ENCODE results near the gene THAP7. TPM values are rescaled to one million over a fixed set of nuclear protein-coding genes. Genes with fewer than 3 reads are reported as not detected.

The THAP7 gene
- total and polyA plus RNA-seq, 2 donors (not counting 3 experiments of a cell fraction or from before 2014, with no cell fraction given): 13.5 to 24.4 TPM

DNA sequence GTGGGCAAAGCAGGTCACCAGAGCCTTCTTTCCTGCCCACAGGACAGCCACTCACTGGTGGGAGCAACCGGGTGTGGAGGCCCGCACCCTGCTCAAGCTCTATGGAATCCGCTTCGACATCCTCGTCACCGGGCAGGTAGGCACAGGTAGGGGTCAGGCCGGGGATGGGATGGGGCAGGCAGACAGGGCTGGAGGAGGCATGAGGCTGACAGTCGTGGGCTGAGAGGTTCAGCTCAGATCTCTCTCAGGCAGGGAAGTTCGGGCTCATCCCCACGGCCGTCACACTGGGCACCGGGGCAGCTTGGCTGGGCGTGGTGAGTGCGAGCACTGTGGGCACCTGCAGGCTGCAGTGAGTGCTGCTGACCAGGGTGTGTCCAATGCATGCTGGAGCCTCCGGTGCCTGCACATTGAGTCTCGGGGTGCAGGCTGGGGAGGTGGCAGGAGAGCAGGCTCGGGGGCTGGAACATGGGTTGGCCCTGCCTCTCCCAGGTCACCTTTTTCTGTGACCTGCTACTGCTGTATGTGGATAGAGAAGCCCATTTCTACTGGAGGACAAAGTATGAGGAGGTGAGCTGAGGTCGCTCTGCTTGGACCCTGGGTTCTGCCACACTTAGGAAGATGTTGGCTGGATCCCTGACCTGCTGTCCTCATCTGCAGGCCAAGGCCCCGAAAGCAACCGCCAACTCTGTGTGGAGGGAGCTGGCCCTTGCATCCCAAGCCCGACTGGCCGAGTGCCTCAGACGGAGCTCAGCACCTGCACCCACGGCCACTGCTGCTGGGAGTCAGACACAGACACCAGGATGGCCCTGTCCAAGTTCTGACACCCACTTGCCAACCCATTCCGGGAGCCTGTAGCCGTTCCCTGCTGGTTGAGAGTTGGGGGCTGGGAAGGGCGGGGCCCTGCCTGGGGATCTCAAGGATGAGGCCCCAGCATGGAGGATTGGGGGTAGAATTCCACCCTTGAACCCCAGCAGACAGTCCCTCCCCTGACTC lies 24.1 kb upstream of the THAP7 start:
- H3K9me3 ChIP-seq (replicated peaks; ENCODE audit: control insufficient read depth, insufficient read depth, low read length): no peaks in the 10 kb centered on the region
- dilution Hi-C loops (cut with MboI; ENCODE audit: extremely low pct_ligation_motif_present, low sequenced_read_pairs): no loop called here
- CTCF ChIA-PET: no interaction called here

More for the DNA sequence above, 24.1 kb upstream of the THAP7 start:
- TF ChIP-seq JUN (IDR thresholded peaks at IDR 0.05; ENCODE audit: borderline replicate concordance, insufficient read depth, insufficient read length, low read depth): no peak
- TF ChIP-seq, protein P1, sequence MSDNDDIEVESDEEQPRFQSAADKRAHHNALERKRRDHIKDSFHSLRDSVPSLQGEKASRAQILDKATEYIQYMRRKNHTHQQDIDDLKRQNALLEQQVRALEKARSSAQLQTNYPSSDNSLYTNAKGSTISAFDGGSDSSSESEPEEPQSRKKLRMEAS (IDR thresholded peaks at IDR 0.05; ENCODE audit: insufficient read depth, insufficient read length): no peak
- TF ChIP-seq POLR2AphosphoS5 (IDR thresholded peaks at IDR 0.05; ENCODE audit: insufficient read depth, low read depth, low read length): no peak
- TF ChIP-seq MYC (IDR thresholded peaks at IDR 0.05; ENCODE audit: low read depth, low read length): no peak
- TF ChIP-seq GATA2 (IDR thresholded peaks at IDR 0.05; ENCODE audit: insufficient read depth, insufficient read length, low read depth, low read length): no peak
- no peak for TF ChIP-seq POLR2A (IDR thresholded peaks at IDR 0.05; ENCODE audit: low read depth, low read length)
- TF ChIP-seq FOS (IDR thresholded peaks at IDR 0.05; ENCODE audit: borderline replicate concordance, insufficient read depth, low read length): no peak
- TF ChIP-seq, protein P2, sequence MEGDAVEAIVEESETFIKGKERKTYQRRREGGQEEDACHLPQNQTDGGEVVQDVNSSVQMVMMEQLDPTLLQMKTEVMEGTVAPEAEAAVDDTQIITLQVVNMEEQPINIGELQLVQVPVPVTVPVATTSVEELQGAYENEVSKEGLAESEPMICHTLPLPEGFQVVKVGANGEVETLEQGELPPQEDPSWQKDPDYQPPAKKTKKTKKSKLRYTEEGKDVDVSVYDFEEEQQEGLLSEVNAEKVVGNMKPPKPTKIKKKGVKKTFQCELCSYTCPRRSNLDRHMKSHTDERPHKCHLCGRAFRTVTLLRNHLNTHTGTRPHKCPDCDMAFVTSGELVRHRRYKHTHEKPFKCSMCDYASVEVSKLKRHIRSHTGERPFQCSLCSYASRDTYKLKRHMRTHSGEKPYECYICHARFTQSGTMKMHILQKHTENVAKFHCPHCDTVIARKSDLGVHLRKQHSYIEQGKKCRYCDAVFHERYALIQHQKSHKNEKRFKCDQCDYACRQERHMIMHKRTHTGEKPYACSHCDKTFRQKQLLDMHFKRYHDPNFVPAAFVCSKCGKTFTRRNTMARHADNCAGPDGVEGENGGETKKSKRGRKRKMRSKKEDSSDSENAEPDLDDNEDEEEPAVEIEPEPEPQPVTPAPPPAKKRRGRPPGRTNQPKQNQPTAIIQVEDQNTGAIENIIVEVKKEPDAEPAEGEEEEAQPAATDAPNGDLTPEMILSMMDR (IDR thresholded peaks at IDR 0.05; ENCODE audit: extremely low read depth in 1 of 2, insufficient read depth in 1 of 2, low read depth in 1 of 2, low read length in 2 of 2): no peak
- no peak for TF ChIP-seq EZH2 (IDR thresholded peaks at IDR 0.05; ENCODE audit: borderline replicate concordance, low read depth, low read length, severe bottlenecking)
- Histone ChIP-seq H3K4me3 (replicated peaks in 1 of 3; ENCODE audit: insufficient read depth in 1 of 3, low read depth in 1 of 3, low read length in 3 of 3) (no peak overlapping the region), H3K4me2 (ENCODE audit: insufficient read depth, low read length) (no peak overlapping the region), H3K79me2 (ENCODE audit: control insufficient read depth, insufficient read depth, low read length) (no peaks in the 10 kb centered on the region), H3K9ac (replicated peaks; ENCODE audit: extremely low read depth, insufficient read depth, low read length) (no peak overlapping the region), H3K36me3 (ENCODE audit: control insufficient read depth in 2 of 2, extremely low read depth in 1 of 2, insufficient read depth in 2 of 2, low read length in 2 of 2) (no peaks in the 10 kb centered on the region), H4K20me1 (replicated peaks; ENCODE audit: control insufficient read depth, extremely low read depth, insufficient read depth, low read length) (no peaks in the 10 kb centered on the region), H2AFZ (ENCODE audit: low read depth, low read length) (no peak overlapping the region), H3K27ac (ENCODE audit: insufficient read depth, low read depth, low read length) (no peak overlapping the region), H3K4me1 (ENCODE audit: control insufficient read depth, extremely low read depth, insufficient read depth, low read length) (no peaks in the 10 kb centered on the region), H3K27me3 (ENCODE audit: control insufficient read depth in 2 of 2, insufficient read depth in 2 of 2, low read length in 2 of 2) (peaks cover 0 to 2% of the 10 kb centered on the region in 2 experiments), H3K9me1 (replicated peaks; ENCODE audit: control insufficient read depth, extremely low read depth, insufficient read depth, low read length) (no peaks in the 10 kb centered on the region)
- DNase-seq (ENCODE audit: low read depth, low spot score) (no peak), FAIRE-seq (no peak)
- no TSS peak for BruUV-seq (replicated peaks)
- POLR2A ChIA-PET: no interaction called here
- intact Hi-C loops (cut with micrococcal nuclease): no loop called here

All from endothelial cell of umbilical vein (primary cell).